Vagina (tissue), 2 donors: ENCODE results near the gene PEPD.

Experiments used
- CTCF ChIP-seq, 3 experiments: fragments of 450-650 bp in 2 of 3; fragments of 200-600 bp in 1 of 3; sonication (generic) in 1 of 3; IDR thresholded peaks; one replicate each; pipeline ENCODE4 v1.5.1; 2017 to 2019; ENCODE audit warnings: antibody characterized with exemption in 3 of 3, mild to moderate bottlenecking in 2 of 3, moderate library complexity in 2 of 3
- POLR2A ChIP-seq, 2 donors: fragments of 450-650 bp; IDR thresholded peaks; one replicate each; pipeline ENCODE4 v1.6.1; 2017; ENCODE audit warnings: antibody characterized with exemption in 2 of 2, mild to moderate bottlenecking in 2 of 2, moderate library complexity in 2 of 2
- POLR2AphosphoS5 ChIP-seq, 2 donors: sonication (generic); formaldehyde crosslinking; IDR thresholded peaks; one replicate each; pipeline ENCODE4 v1.9.0; 2017; ENCODE audit warnings: antibody characterized with exemption in 2 of 2, mild to moderate bottlenecking in 2 of 2, low read depth in 1 of 2; ENCODE audit not compliant: insufficient read depth in 1 of 2

DNA sequence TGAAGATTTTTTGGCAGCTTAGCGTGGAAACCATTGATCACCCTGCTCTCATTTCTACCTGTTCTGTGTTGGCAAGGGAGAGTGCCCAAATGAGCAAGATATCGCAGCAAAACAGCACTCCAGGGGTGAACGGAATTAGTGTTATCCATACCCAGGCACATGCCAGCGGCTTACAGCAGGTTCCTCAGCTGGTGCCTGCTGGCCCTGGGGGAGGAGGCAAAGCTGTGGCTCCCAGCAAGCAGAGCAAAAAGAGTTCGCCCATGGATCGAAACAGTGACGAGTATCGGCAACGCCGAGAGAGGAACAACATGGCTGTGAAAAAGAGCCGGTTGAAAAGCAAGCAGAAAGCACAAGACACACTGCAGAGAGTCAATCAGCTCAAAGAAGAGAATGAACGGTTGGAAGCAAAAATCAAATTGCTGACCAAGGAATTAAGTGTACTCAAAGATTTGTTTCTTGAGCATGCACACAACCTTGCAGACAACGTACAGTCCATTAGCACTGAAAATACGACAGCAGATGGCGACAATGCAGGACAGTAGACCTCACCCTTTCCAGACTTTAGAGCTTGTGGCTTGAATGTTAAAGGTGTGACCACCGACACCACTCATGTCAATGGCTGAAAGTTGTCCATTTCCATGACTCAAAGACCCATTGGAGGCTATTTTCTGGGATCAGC is 142.3 kb downstream of the PEPD start:
- TF ChIP-seq POLR2A (IDR thresholded peaks at IDR 0.05) (no peak), POLR2AphosphoS5 (IDR thresholded peaks at IDR 0.05; ENCODE audit: insufficient read depth in 1 of 2, low read depth in 1 of 2) (no peak), CTCF (IDR thresholded peaks at IDR 0.05) (no peak)
